ENCODE results near the gene GIGYF2.

The GIGYF2 gene

GRCh38 chr2:232809349-232810124, 112.4 kb downstream of the GIGYF2 start:
- no peak for TF ChIP-seq CTCF (IDR thresholded peaks at IDR 0.05; ENCODE audit: borderline replicate concordance, control extremely low read depth, extremely low read depth, insufficient read depth, missing control alignments)
- no peak for DNase-seq (ENCODE audit: low spot score)
- in situ Hi-C loops (cut with MboI; ENCODE audit: low sequenced_read_pairs, unreplicated experiment) = no loop called here

- in situ Hi-C loops (cut with MboI; ENCODE audit: low sequenced_read_pairs, unreplicated experiment) = no loop called here
- TF ChIP-seq CTCF (IDR thresholded peaks at IDR 0.05; ENCODE audit: borderline replicate concordance, control extremely low read depth, extremely low read depth, insufficient read depth, missing control alignments) = no peak
- DNase-seq (ENCODE audit: low spot score) = no peak
Measured at GRCh38 chr2:232810444-232810843, 113.3 kb downstream of the GIGYF2 start.

GRCh38 chr2:232815569-232815968, 118.4 kb downstream of the GIGYF2 start:
- DNase-seq (ENCODE audit: low spot score) = no peak
- in situ Hi-C loops (cut with MboI; ENCODE audit: low sequenced_read_pairs, unreplicated experiment) = no loop called here
- TF ChIP-seq CTCF (IDR thresholded peaks at IDR 0.05; ENCODE audit: borderline replicate concordance, control extremely low read depth, extremely low read depth, insufficient read depth, missing control alignments) = no peak

- no peak for TF ChIP-seq CTCF (IDR thresholded peaks at IDR 0.05; ENCODE audit: borderline replicate concordance, control extremely low read depth, extremely low read depth, insufficient read depth, missing control alignments)
- in situ Hi-C loops (cut with MboI; ENCODE audit: low sequenced_read_pairs, unreplicated experiment) = no loop called here
- no peak for DNase-seq (ENCODE audit: low spot score)
Measured at GRCh38 chr2:232816657-232817056, 119.5 kb downstream of the GIGYF2 start.

DNA sequence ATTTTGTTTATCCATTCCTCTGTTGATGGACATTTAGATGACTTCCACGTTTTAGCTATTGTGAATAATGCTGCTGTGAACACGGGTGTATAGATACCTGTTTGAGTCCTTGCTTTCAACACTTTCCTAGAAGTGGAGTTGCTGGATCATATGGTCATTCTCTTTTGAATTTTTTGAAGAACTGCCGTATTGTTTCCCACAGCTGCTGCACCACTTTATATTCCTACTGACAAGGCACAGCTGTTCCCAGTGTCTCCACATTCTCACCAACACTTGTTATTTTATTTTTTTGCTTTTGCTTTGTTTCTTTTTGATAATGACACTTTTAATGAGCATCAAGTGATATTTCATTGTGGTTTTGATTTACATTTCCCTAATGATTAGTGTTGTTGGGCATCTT, 120.6 kb downstream of the GIGYF2 start:
- no peak for DNase-seq (ENCODE audit: low spot score)
- TF ChIP-seq CTCF (IDR thresholded peaks at IDR 0.05; ENCODE audit: borderline replicate concordance, control extremely low read depth, extremely low read depth, insufficient read depth, missing control alignments) = no peak
- in situ Hi-C loops (cut with MboI; ENCODE audit: low sequenced_read_pairs, unreplicated experiment) = no loop called here

GRCh38 chr2:232829988-232830387, 132.9 kb downstream of the GIGYF2 start:
- in situ Hi-C loops (cut with MboI; ENCODE audit: low sequenced_read_pairs, unreplicated experiment) = no loop called here
- no peak for TF ChIP-seq CTCF (IDR thresholded peaks at IDR 0.05; ENCODE audit: borderline replicate concordance, control extremely low read depth, extremely low read depth, insufficient read depth, missing control alignments)
- no peak for DNase-seq (ENCODE audit: low spot score)

All from GM13976 (cell line).